Activated naive CD8-positive, alpha-beta T cell treated with anti-CD3 and anti-CD28 coated beads, Interleukin-2, amount 50 U/mL, for 24 hours (primary cell): ENCODE measurements around the gene IDH3B.
A peak's percentile ranks its signal among the peaks of the same experiment; 100 is the strongest.

Experiments
- ATAC-seq: fragments of 150-1000 bp; cut with Tn5 transposase; one replicate; pipeline ENCODE4 v1.10.0; 2021
- DNase-seq: peaks from one replicate; pipeline ENCODE4 v3.0.0; 2021
- H3K27ac Mint-ChIP-seq: one replicate; pipeline ENCODE4 v1.8.0; 2021; ENCODE audit warnings: mild to moderate bottlenecking, mixed read lengths
- H3K27me3 Mint-ChIP-seq: one replicate; pipeline ENCODE4 v1.8.0; 2021; ENCODE audit warnings: mixed read lengths
- H3K36me3 Mint-ChIP-seq: one replicate; pipeline ENCODE4 v1.8.0; 2021; ENCODE audit warnings: low read depth, mixed read lengths
- H3K4me1 Mint-ChIP-seq: one replicate; pipeline ENCODE4 v1.8.0; 2021; ENCODE audit warnings: mixed read lengths
- H3K4me3 Mint-ChIP-seq: one replicate; pipeline ENCODE4 v1.8.0; 2021; ENCODE audit warnings: mild to moderate bottlenecking, moderate library complexity, mixed read lengths
- H3K9me3 Mint-ChIP-seq: one replicate; pipeline ENCODE4 v1.8.0; 2021; ENCODE audit warnings: mixed read lengths

Gene IDH3B

DNA sequence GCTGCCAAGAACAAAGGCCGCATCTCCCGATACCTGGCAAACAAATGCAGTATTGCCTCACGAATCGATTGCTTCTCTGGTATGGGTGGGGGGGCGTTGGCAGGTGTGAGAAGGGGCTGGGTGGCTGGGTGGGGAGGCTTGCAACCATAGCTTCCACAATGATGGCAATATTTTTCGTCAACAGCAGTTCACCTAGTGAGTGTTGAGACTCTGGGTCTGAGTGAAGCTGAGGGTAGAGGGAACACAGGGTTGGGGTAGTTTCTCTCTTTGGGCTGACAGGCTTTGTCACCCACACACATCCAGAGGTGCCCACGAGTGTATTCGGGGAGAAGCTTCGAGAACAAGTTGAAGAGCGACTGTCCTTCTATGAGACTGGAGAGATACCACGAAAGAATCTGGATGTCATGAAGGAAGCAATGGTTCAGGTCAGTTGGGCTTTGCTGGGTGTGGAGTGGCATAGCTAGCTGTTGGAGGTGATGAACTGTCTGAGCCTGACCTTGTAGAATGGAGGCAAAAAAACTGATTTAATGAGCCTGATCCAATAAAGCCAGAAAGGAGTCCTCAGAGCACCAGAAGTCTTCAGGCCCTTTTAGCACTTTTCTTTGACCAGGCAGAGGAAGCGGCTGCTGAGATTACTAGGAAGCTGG, 7.4 kb downstream of the IDH3B start:
- peak overlapping the region; percentile 90 for H3K4me3 Mint-ChIP-seq
- DNase-seq (peak; percentile 6), ATAC-seq (no peak)
- H3K27ac Mint-ChIP-seq: peak overlapping the region; percentile 83
- peaks cover 66% of the 10 kb centered on the region for H3K36me3 Mint-ChIP-seq
- no peaks in the 10 kb centered on the region for H3K27me3 Mint-ChIP-seq
- no peaks in the 10 kb centered on the region for H3K9me3 Mint-ChIP-seq
- peaks cover 40% of the 10 kb centered on the region for H3K4me1 Mint-ChIP-seq

DNA sequence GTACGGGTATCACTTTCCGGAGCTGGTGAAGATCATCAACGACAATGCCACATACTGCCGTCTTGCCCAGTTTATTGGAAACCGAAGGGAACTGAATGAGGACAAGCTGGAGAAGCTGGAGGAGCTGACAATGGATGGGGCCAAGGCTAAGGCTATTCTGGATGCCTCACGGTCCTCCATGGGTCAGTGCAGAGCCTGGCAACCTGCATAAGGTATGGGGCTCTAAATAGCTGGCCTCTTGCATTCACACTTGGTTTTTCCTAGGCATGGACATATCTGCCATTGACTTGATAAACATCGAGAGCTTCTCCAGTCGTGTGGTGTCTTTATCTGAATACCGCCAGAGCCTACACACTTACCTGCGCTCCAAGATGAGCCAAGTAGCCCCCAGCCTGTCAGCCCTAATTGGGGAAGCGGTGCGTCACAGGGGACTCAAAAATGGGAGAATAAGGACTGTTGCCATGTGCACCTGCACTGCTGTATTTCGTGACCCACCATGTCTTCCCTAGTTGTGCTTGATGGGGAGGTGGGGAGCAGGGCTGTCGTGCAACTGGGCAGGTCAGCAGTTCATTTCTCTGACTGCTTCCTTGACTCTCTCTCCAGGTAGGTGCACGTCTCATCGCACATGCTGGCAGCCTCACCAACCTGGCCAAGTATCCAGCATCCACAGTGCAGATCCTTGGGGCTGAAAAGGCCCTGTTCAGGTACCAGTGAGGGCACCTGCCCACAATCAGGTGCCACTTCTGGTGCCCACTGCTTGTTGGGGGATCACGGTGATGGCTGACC, 8.5 kb downstream of the IDH3B start:
- DNase-seq: no peak
- Mint-ChIP-seq H3K36me3 (peaks cover 63% of the 10 kb centered on the region), H3K27me3 (no peaks in the 10 kb centered on the region), H3K27ac (peak overlapping the region; percentile 91), H3K4me3 (peak overlapping the region; percentile 90), H3K4me1 (peaks cover 47% of the 10 kb centered on the region), H3K9me3 (no peaks in the 10 kb centered on the region)
- ATAC-seq: no peak

DNA sequence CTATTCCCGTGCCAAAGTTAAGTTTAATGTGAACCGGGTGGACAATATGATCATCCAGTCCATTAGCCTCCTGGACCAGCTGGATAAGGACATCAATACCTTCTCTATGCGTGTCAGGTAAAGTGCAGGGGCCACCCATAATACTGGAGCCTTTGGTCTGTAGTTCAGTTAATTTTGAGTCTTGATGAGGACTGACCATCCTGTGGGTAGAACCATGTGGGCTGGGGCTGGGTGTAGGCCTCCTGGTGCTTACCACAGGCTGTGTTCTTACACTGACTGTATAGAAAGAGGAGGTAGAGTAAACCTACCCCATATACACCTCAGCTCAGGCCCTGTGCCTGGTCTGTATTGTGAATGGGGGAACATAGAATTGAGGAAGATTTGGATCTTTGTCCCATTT, 9.2 kb downstream of the IDH3B start:
- Mint-ChIP-seq H3K4me3 (peak overlapping the region; percentile 90), H3K36me3 (peaks cover 62% of the 10 kb centered on the region), H3K9me3 (no peaks in the 10 kb centered on the region), H3K27me3 (no peaks in the 10 kb centered on the region), H3K27ac (peak overlapping the region; percentile 91), H3K4me1 (peaks cover 51% of the 10 kb centered on the region)
- ATAC-seq (no peak), DNase-seq (no peak)

DNA sequence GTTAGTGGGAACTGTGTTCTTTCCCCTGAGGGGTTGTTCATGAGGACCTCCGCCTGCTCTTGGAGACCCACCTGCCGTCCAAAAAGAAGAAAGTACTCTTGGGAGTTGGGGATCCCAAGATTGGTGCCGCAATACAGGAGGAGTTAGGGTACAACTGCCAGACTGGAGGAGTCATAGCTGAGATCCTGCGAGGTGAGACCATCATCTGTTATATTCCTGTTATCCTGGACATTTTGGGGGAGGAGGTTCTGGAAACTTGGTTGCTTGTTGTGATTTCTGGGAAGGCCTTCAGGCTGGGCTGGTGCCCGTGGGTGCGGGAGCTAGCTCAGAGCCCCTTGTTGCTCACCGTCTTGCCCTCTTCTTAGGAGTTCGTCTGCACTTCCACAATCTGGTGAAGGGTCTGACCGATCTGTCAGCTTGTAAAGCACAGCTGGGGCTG, 9.6 kb downstream of the IDH3B start:
- no peaks in the 10 kb centered on the region for H3K9me3 Mint-ChIP-seq
- H3K4me3 Mint-ChIP-seq: peak overlapping the region; percentile 90
- H3K27me3 Mint-ChIP-seq: no peaks in the 10 kb centered on the region
- peak overlapping the region; percentile 91 for H3K27ac Mint-ChIP-seq
- peaks cover 54% of the 10 kb centered on the region for H3K4me1 Mint-ChIP-seq
- no peak for ATAC-seq
- no peak for DNase-seq
- peaks cover 60% of the 10 kb centered on the region for H3K36me3 Mint-ChIP-seq

DNA sequence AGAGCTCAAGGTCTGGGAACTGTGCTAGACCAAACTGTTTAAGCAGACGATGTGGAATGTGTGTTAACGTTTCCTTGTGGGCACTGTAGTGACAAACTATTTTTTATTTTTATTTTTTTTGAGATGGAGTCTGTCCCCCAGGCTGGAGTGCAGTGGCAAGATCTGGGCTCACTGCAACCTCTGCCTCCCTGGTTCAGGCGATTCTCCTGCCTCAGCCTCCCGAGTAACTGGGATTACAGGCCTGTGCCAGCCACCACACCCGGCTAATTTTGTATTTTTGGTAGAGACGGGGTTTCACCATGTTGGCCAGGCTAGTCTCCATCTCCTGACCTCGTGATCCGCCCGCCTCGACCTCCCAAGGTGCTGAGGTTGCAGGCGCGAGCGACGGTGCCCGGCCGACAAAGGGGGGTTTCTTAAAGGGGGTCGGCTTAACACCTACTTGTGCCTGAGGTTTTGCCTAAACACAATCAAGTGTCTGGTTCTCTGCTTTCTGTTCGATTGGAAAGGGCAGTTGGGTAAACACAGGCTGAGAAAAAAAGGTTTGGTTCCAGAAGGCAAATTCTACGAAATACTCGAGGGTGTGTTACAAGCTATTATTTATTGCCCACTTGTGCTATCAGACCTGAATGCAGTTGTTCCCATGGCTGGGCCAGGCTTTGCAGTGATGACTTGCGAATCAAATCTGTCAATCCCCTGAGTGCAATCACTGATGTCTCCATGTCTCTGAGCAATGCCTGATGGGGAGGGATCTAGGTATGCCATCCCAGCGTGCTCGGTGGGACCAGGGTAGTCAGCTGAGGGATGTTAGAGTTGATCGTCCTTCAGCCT, 10.2 kb downstream of the IDH3B start:
- H3K9me3 Mint-ChIP-seq: no peaks in the 10 kb centered on the region
- H3K27me3 Mint-ChIP-seq: no peaks in the 10 kb centered on the region
- ATAC-seq: no peak
- H3K4me1 Mint-ChIP-seq: peaks cover 54% of the 10 kb centered on the region
- peaks cover 58% of the 10 kb centered on the region for H3K36me3 Mint-ChIP-seq
- peak overlapping the region; percentile 91 for H3K27ac Mint-ChIP-seq
- DNase-seq: no peak
- peak overlapping the region; percentile 90 for H3K4me3 Mint-ChIP-seq

DNA sequence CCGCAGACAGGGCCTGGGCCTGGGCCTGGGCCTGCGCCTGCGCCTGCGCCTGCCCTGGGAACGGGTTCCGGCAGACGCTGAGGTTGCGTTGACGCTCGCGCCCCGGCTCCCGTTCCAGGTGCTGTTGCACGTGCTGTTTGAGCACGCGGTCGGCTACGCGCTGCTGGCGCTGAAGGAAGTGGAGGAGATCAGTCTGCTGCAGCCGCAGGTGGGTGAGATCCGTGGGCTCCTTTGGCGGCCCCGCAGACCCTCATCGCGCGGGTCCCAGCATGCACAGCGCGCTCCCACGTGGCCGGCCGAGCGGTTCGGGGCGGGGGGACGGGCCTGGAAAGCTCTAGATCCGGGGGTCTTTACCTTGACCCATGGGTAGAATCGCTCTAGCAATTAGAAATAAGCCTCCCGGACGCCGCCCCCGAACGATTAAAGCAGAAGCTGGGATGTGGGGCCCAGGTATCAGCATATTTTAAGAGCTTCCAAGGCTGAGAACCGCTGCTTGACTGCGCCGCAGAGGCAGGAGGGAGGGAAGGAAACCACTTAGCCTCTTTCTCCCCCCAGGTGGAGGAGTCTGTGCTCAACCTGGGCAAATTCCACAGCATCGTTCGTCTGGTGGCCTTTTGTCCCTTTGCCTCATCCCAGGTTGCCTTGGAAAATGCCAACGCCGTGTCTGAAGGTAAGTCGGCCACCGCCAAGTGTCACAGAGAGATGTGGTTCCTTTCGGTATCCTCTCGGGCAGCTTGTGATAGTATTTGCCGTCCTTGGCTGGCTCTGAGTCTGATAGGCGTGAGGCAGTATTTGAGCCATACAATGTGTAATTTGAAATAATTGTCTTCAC, 11.1 kb downstream of the IDH3B start:
- Mint-ChIP-seq H3K27ac (peak overlapping the region; percentile 91), H3K4me3 (peak overlapping the region; percentile 90), H3K9me3 (no peaks in the 10 kb centered on the region), H3K36me3 (peaks cover 52% of the 10 kb centered on the region), H3K4me1 (peaks cover 54% of the 10 kb centered on the region), H3K27me3 (no peaks in the 10 kb centered on the region)
- DNase-seq (peak; percentile 56), ATAC-seq (peak; percentile 33)

DNA sequence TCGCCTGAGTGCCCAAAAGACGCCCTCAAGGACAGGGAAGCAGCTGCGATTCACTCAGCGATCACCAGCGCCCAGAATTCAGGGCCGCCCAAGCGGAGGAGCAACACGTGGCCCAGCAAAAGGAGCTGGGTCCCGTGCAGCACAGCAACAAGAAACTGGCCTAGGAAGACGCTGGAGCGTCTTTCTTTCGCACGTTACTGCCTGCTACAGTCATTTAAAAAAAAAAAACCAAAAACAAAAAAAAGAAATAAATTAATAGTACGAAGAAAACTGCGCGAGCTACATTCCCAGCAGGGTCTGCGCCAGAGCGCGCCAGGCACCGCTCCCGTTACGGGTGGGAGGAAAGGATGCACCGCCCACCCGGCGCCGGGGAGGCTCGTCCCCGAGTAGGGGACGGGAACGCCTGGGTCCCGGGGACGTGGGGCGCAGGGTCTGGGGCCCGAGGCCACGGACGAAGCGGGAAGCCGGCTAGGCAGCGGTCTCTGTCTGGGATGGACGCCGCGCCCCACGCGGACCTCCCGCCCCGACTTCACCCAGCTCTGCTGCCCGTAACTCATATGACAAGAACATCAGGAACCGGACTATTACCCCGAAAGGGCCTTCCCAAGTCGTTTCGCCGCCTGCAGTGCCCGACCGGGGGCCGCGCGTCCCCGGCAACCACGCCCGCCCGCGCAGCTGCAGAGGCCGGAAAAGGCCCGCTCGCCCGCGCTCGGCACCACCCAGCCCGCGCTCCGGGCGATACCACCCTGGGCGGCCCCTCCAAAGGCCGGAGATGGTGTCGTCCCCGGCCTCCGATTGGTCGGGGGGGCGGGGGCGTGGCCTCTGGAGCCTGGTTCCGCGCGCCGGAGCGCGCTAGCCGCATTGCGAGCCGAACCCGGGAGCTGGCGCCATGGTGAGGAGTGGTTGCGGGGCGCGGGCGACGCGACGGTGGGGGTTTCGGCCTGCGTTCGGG, 12.0 kb downstream of the IDH3B start, which contains the start of gene NOP56:
Gene NOP56, plus strand, starts transcription at position 861 of the 952 bp plus-strand sequence. Its CDS starts 29 bp downstream, at position 890.
- peaks cover 54% of the 10 kb centered on the region for H3K4me1 Mint-ChIP-seq
- peak within 1 kb of the TSS; percentile 90 for H3K4me3 Mint-ChIP-seq
- peaks cover 44% of the 10 kb centered on the region for H3K36me3 Mint-ChIP-seq

DNA sequence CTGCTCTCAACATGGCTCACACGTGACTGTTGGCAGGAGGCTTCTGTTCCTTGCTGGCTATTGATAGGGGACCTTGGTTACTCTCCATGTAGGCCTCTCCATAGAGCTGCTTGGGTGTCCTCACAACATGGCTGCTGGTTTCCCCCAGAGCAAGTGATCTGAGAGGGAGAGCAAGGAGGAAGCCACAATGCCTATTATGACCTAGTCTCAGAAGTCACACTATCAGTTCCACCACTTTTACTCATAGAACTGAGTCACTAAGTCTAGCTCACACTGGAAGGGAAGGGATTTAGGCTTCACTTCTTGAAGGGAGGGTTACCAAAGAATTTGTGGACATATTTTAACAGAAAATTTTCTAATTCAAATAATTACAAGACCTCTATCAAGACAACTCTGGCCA, 20.3 kb downstream of the IDH3B start:
- Mint-ChIP-seq H3K9me3 (no peaks in the 10 kb centered on the region), H3K27ac (no peak overlapping the region), H3K4me3 (no peak overlapping the region), H3K27me3 (no peaks in the 10 kb centered on the region), H3K4me1 (no peaks in the 10 kb centered on the region), H3K36me3 (no peaks in the 10 kb centered on the region)
- DNase-seq (no peak), ATAC-seq (peak; percentile 49)

More for the DNA sequence above, 12.0 kb downstream of the IDH3B start, which contains the start of gene NOP56:
- Mint-ChIP-seq H3K27ac (peak within 1 kb of the TSS; percentile 92), H3K9me3 (no peaks in the 10 kb centered on the region), H3K27me3 (no peaks in the 10 kb centered on the region)
- DNase-seq (peak; percentile 97), ATAC-seq (peak; percentile 83)

DNA sequence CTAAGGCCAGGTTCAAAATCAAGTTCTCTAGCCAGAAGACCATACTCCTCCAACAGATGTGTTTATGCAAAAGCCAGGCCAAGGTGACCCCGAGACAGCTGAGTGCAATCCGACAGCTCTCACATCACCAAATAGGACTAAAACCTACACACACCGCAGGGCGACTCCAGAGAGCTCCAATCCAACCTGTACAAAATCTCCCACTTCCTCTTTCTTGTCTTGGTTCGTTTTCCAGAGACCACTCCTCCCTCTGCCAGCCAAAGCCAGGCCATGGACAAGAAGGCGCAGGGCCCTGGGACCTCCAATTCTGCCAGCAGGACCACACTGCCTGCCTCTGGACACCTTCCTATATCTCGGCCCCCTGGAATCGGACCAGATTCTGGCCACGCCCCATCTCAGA, 23.1 kb downstream of the IDH3B start:
- no peaks in the 10 kb centered on the region for H3K9me3 Mint-ChIP-seq
- ATAC-seq: no peak
- no peaks in the 10 kb centered on the region for H3K36me3 Mint-ChIP-seq

DNA sequence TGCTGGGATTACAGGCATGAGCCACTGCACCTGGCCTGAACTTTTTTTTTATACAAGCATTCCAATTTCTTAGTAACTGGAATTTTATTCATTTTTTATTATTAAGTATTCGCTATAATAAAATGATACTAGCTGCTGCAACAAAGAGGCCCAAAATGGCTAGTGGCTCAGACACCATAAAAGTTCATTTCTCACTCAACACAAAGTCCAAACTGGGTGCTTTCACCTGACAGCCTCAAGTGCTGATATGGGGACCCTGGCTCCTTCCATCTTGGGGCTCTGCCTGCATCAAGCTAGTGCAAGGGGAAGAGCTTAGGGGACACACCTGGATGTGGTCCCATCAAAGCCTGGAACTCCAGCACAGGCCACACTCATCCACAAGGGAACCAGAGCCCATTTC, 23.8 kb downstream of the IDH3B start:
- Mint-ChIP-seq H3K36me3 (no peaks in the 10 kb centered on the region), H3K27me3 (peaks cover 2% of the 10 kb centered on the region), H3K9me3 (no peaks in the 10 kb centered on the region), H3K27ac (no peak overlapping the region), H3K4me3 (no peak overlapping the region), H3K4me1 (no peaks in the 10 kb centered on the region)
- ATAC-seq (no peak), DNase-seq (no peak)

More for the DNA sequence above, 23.1 kb downstream of the IDH3B start:
- no peak for DNase-seq
- Mint-ChIP-seq H3K4me1 (no peaks in the 10 kb centered on the region), H3K27me3 (peaks cover 2% of the 10 kb centered on the region), H3K4me3 (no peak overlapping the region), H3K27ac (no peak overlapping the region)

DNA sequence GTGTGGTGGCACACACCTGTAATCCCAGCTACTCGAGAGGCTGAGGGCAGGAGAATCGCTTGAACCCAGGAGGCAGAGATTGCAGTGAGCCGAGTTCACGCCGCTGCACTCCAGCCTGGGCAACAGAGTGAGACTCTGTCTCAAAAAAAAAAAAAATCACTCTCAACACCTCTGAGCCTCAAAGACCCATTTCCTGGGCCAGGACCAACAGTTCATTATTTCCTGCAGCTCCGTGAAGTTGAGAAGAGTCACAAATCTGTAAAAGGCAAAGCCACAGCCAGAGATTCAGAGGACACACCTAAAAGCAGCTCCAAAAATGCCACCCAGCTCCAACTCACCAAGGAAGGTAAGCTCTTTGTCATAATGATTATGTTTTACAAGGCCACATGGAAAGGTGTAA, 26.8 kb downstream of the IDH3B start:
- Mint-ChIP-seq H3K36me3 (no peaks in the 10 kb centered on the region), H3K27me3 (peaks cover 21% of the 10 kb centered on the region), H3K9me3 (no peaks in the 10 kb centered on the region), H3K27ac (no peak overlapping the region), H3K4me3 (no peak overlapping the region), H3K4me1 (no peaks in the 10 kb centered on the region)
- DNase-seq (no peak), ATAC-seq (no peak)

DNA sequence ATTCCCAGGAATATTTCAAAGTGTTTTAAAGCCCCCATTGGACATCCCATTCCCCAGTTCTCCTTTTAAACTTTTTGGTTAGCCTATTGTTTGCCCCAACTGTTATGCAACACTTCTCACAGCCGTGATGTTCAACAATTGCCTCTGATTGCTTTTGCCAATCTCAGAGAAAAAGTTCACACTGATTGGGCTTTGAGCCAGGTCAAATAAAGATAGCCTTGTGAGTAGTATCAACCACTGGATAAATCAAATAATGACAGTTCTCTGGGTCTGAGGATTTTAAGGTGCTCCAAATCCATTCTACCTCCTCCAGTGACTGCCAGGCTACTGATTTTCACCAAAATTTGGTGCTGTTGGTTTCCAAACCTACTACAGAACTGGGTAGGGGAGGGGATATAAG, 30.6 kb downstream of the IDH3B start:
- no peak for ATAC-seq
- Mint-ChIP-seq H3K4me3 (no peak overlapping the region), H3K27me3 (peaks cover 38% of the 10 kb centered on the region), H3K27ac (no peak overlapping the region), H3K9me3 (peaks cover 10% of the 10 kb centered on the region), H3K36me3 (peaks cover 1% of the 10 kb centered on the region), H3K4me1 (no peaks in the 10 kb centered on the region)
- DNase-seq: no peak

DNA sequence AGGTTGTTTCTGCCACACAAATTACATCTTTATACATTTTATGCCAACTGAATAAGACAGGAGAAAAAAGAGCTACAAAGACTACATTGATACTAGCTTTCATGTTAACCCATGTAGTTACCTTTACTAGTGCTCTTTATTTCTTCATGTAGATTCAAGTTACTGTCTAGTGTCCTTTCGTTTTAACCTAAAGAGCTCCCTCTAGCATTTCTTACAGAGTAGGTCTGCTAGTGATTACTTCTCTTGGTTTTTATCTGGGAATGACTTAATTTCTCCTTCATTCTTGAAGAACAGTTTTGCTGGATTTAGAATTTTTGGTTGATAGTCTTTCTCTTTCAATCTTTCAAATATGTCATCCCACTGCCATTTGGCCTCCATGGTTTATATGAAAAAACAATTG, 32.8 kb downstream of the IDH3B start:
- peaks cover 1% of the 10 kb centered on the region for H3K36me3 Mint-ChIP-seq
- peaks cover 43% of the 10 kb centered on the region for H3K27me3 Mint-ChIP-seq
- DNase-seq (no peak), ATAC-seq (no peak)
- no peak overlapping the region for H3K27ac Mint-ChIP-seq
- peaks cover 16% of the 10 kb centered on the region for H3K9me3 Mint-ChIP-seq
- H3K4me3 Mint-ChIP-seq: no peak overlapping the region
- H3K4me1 Mint-ChIP-seq: no peaks in the 10 kb centered on the region
